PFSK-1 (cell line): Measurements from ENCODE around the gene NATD1.

Source experiments
- TAF1 ChIP-seq: IDR thresholded peaks from 2 replicates; pipeline ENCODE4 v1.6.1; 2012; ENCODE audit warnings: low read length, control low read depth, borderline replicate concordance; ENCODE audit not compliant: insufficient read depth
- TF ChIP-seq, protein P1 (sequence below), 2 experiments: IDR thresholded peaks; 2 replicates each; pipeline versions ENCODE4 v1.6.1 to v1.8.0; 2011 to 2012; ENCODE audit warnings: low read depth in 2 of 2, low read length in 2 of 2, control low read depth in 1 of 2, inconsistent platforms in 1 of 2, mild to moderate bottlenecking in 1 of 2, moderate library complexity in 1 of 2; ENCODE audit not compliant: insufficient read depth in 1 of 2

DNA sequence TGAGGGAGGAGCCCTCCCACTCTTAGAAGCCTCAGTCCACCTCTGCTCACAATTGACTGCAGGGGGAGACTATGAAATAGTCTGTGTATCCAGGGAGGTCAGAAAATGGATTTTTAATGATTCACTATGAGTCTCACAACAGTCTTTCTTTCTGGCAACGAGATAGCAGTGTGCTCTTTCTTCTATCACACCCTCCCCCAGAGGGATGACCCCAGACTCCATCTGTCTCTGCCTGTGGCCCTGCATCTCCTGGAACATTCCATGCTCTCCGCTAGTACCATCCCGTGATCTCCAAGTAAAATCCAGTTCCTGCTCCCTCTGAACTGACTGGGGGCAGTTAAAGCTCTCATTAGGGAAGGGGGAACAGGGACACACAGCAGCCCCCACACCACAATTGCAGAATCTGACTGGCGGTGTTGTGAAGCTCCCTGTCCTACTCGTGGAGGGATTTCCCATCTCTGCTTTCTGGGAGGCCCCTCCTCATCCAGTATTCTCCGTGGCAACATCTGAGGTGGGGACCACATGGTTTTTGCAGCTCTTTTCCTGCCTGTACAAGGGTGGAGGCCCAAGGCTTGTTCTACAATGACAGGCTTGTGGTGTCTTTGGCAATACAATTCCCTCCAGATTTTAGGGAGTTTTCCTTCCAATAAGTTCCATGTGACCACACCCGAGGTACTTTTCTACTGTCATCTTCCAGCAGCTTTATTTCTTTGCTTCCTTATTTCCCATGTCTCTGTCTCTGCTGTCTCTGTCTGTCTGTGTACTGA is 19.4 kb downstream of the NATD1 start:
- no peak for TF ChIP-seq TAF1
- TF ChIP-seq, protein P1, sequence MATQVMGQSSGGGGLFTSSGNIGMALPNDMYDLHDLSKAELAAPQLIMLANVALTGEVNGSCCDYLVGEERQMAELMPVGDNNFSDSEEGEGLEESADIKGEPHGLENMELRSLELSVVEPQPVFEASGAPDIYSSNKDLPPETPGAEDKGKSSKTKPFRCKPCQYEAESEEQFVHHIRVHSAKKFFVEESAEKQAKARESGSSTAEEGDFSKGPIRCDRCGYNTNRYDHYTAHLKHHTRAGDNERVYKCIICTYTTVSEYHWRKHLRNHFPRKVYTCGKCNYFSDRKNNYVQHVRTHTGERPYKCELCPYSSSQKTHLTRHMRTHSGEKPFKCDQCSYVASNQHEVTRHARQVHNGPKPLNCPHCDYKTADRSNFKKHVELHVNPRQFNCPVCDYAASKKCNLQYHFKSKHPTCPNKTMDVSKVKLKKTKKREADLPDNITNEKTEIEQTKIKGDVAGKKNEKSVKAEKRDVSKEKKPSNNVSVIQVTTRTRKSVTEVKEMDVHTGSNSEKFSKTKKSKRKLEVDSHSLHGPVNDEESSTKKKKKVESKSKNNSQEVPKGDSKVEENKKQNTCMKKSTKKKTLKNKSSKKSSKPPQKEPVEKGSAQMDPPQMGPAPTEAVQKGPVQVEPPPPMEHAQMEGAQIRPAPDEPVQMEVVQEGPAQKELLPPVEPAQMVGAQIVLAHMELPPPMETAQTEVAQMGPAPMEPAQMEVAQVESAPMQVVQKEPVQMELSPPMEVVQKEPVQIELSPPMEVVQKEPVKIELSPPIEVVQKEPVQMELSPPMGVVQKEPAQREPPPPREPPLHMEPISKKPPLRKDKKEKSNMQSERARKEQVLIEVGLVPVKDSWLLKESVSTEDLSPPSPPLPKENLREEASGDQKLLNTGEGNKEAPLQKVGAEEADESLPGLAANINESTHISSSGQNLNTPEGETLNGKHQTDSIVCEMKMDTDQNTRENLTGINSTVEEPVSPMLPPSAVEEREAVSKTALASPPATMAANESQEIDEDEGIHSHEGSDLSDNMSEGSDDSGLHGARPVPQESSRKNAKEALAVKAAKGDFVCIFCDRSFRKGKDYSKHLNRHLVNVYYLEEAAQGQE (IDR thresholded peaks at IDR 0.05; ENCODE audit: insufficient read depth in 1 of 2, low read depth in 2 of 2, low read length in 2 of 2) = no peak
